H9 (cell line): Measurements from ENCODE around the gene KIAA0930. TPM values are rescaled to one million over a fixed set of nuclear protein-coding genes. Genes with fewer than 3 reads are reported as not detected.

Source experiments
- DNase-seq: peaks from one replicate; pipeline ENCODE4 v3.0.0-alpha.2; 2017
- H2AFZ ChIP-seq: one replicate; pipeline ENCODE4 v1.6.1; 2013; ENCODE audit warnings: mild to moderate bottlenecking, low read length, control low read depth, moderate library complexity
- H2AK5ac ChIP-seq: 2 replicates; pipeline ENCODE4 v1.6.1; 2013; ENCODE audit warnings: low read length, control low read depth, mixed read lengths; ENCODE audit not compliant: insufficient read length
- H2BK120ac ChIP-seq: one replicate; pipeline ENCODE4 v1.6.1; 2013; ENCODE audit warnings: low read depth, mild to moderate bottlenecking, low read length, control low read depth, inconsistent platforms; ENCODE audit not compliant: poor library complexity, severe bottlenecking
- H2BK12ac ChIP-seq: 2 replicates; pipeline ENCODE4 v1.6.1; 2013; ENCODE audit warnings: low read length, control low read depth, mixed read lengths, low read depth; ENCODE audit not compliant: insufficient read length
- H2BK15ac ChIP-seq: 2 replicates; pipeline ENCODE4 v1.6.1; 2013; ENCODE audit warnings: low read depth, low read length, control low read depth
- H2BK20ac ChIP-seq: one replicate; pipeline ENCODE4 v1.6.1; 2013; ENCODE audit warnings: low read depth, mild to moderate bottlenecking, low read length, control low read depth, inconsistent platforms; ENCODE audit not compliant: poor library complexity, severe bottlenecking
- H2BK5ac ChIP-seq: 2 replicates; pipeline ENCODE4 v1.6.1; 2013; ENCODE audit warnings: low read length, control low read depth, mixed read lengths; ENCODE audit not compliant: insufficient read length
- H3K14ac ChIP-seq: 2 replicates; pipeline ENCODE4 v1.6.1; 2013; ENCODE audit warnings: low read length, control low read depth; ENCODE audit not compliant: insufficient read depth
- H3K18ac ChIP-seq: 2 replicates; pipeline ENCODE4 v1.6.1; 2013; ENCODE audit warnings: low read depth, mild to moderate bottlenecking, mixed read lengths, low read length, control low read depth; ENCODE audit not compliant: insufficient read length
- H3K23ac ChIP-seq: 2 replicates; pipeline ENCODE4 v1.6.1; 2013; ENCODE audit warnings: low read length, control low read depth, mixed read lengths, low read depth; ENCODE audit not compliant: insufficient read length
- H3K23me2 ChIP-seq: 2 replicates; pipeline ENCODE4 v1.6.1; 2013; ENCODE audit warnings: low read depth, mild to moderate bottlenecking, mixed read lengths, low read length, control low read depth; ENCODE audit not compliant: insufficient read length, poor library complexity, severe bottlenecking
- H3K27ac ChIP-seq: 2 replicates; pipeline ENCODE4 v1.5.1; 2013; ENCODE audit warnings: low read length, control low read depth, mixed read lengths, low read depth; ENCODE audit not compliant: insufficient read length
- H3K27me3 ChIP-seq: 2 replicates; pipeline ENCODE4 v1.6.1; 2013; ENCODE audit warnings: low read length, control low read depth, inconsistent platforms; ENCODE audit not compliant: insufficient read depth
- H3K4ac ChIP-seq: 2 replicates; pipeline ENCODE4 v1.6.1; 2013; ENCODE audit warnings: low read depth, mild to moderate bottlenecking, control low read depth, inconsistent platforms, low read length, moderate library complexity
- H3K4me1 ChIP-seq: 2 replicates; pipeline ENCODE4 v1.6.1; 2013; ENCODE audit warnings: low read length, control low read depth, inconsistent platforms; ENCODE audit not compliant: insufficient read depth
- H3K4me2 ChIP-seq: 2 replicates; pipeline ENCODE4 v1.6.1; 2013; ENCODE audit warnings: low read length, control low read depth, mixed read lengths; ENCODE audit not compliant: insufficient read length, insufficient read depth
- H3K56ac ChIP-seq: 2 replicates; pipeline ENCODE4 v1.6.1; 2013; ENCODE audit warnings: low read depth, mild to moderate bottlenecking, mixed read lengths, low read length, control low read depth; ENCODE audit not compliant: insufficient read length
- H3K79me1 ChIP-seq: 2 replicates; pipeline ENCODE4 v1.6.1; 2013; ENCODE audit warnings: low read depth, mild to moderate bottlenecking, moderate library complexity, low read length, control low read depth, inconsistent platforms; ENCODE audit not compliant: insufficient read depth, poor library complexity, severe bottlenecking
- H3K79me2 ChIP-seq: 2 replicates; pipeline ENCODE4 v1.6.1; 2013; ENCODE audit warnings: low read length, control low read depth, inconsistent platforms; ENCODE audit not compliant: insufficient read depth
- H3K9ac ChIP-seq: 2 replicates; pipeline ENCODE4 v1.6.1; 2013; ENCODE audit warnings: low read length, control low read depth, mixed read lengths; ENCODE audit not compliant: insufficient read length; ENCODE audit errors: extremely low read depth
- H3K9me3 ChIP-seq: one replicate; pipeline ENCODE4 v1.6.1; 2013; ENCODE audit warnings: low read depth, low read length, inconsistent platforms; ENCODE audit not compliant: control insufficient read depth
- H3T11ph ChIP-seq: one replicate; pipeline ENCODE4 v1.6.1; 2013; ENCODE audit warnings: mild to moderate bottlenecking, low read length, control low read depth, inconsistent platforms
- H4K20me1 ChIP-seq: one replicate; pipeline ENCODE4 v1.6.1; 2013; ENCODE audit not compliant: control insufficient read depth, insufficient read length, insufficient read depth
- H4K5ac ChIP-seq: 2 replicates; pipeline ENCODE4 v1.6.1; 2013; ENCODE audit warnings: low read depth, mild to moderate bottlenecking, mixed read lengths, low read length, control low read depth; ENCODE audit not compliant: insufficient read length
- H4K8ac ChIP-seq: replicated peaks from 2 replicates; pipeline ENCODE4 v1.6.1; 2013; ENCODE audit warnings: low read length, control low read depth, mixed read lengths, low read depth; ENCODE audit not compliant: insufficient read length
- H4K91ac ChIP-seq: 2 replicates; pipeline ENCODE4 v1.6.1; 2013; ENCODE audit warnings: low read depth, mild to moderate bottlenecking, moderate library complexity, mixed read lengths, low read length, control low read depth; ENCODE audit not compliant: insufficient read length
- H3K27ac Mint-ChIP-seq, 3 experiments: 2 replicates in 2 of 3; 3 replicates in 1 of 3; pipeline ENCODE4 v1.8.0; 2020 to 2021; ENCODE audit warnings: mixed read lengths in 3 of 3, mild to moderate bottlenecking in 1 of 3, moderate library complexity in 1 of 3
- H3K27me3 Mint-ChIP-seq: 2 replicates; pipeline ENCODE4 v1.8.0; 2021; ENCODE audit warnings: low read depth, mild to moderate bottlenecking, moderate library complexity, mixed read lengths
- H3K36me3 Mint-ChIP-seq, 3 experiments: 2 replicates in 2 of 3; 3 replicates in 1 of 3; pipeline ENCODE4 v1.8.0; 2020 to 2021; ENCODE audit warnings: low read depth in 3 of 3, mixed read lengths in 3 of 3; ENCODE audit not compliant: insufficient read depth in 1 of 3
- H3K4me1 Mint-ChIP-seq, 2 experiments: 2 replicates each; pipeline ENCODE4 v1.8.0; 2020; ENCODE audit warnings: mixed read lengths in 2 of 2
- H3K4me3 Mint-ChIP-seq, 2 experiments: 2 replicates in 1 of 2; 3 replicates in 1 of 2; pipeline ENCODE4 v1.8.0; 2020 to 2021; ENCODE audit warnings: mild to moderate bottlenecking in 2 of 2, mixed read lengths in 2 of 2, moderate library complexity in 1 of 2
- H3K9me3 Mint-ChIP-seq, 2 experiments: 2 replicates in 1 of 2; 3 replicates in 1 of 2; pipeline ENCODE4 v1.8.0; 2020; ENCODE audit warnings: mild to moderate bottlenecking in 2 of 2, mixed read lengths in 2 of 2, moderate library complexity in 1 of 2
- WGBS: extraction: QIAGEN DNeasy Blood & Tissue Kit; methylation state at CpG from one replicate; pipeline ENCODE4 v1.1.7; 2013; ENCODE audit warnings: missing lambda C conversion rate, low lambda C conversion rate, mixed read lengths; ENCODE audit not compliant: insufficient read length; ENCODE audit errors: extremely low coverage; 5-methylcytosine and 5-hydroxymethylcytosine counted together
- total RNA-seq: library from RNA; stranded (reverse); gene quantifications from 2 replicates; pipeline ENCODE4 v1.2.1, GENCODE V29; 2021
- TF ChIP-seq, protein P1 (sequence below): fragments of 200-600 bp; sonication (generic); conservative IDR thresholded peaks from 3 replicates; pipeline ENCODE4 v1.8.0; 2021; ENCODE audit warnings: antibody characterized with exemption, mild to moderate bottlenecking

KIAA0930 gene
- total RNA-seq, 1 experiment from 2014 or later = 46.2 TPM

DNA sequence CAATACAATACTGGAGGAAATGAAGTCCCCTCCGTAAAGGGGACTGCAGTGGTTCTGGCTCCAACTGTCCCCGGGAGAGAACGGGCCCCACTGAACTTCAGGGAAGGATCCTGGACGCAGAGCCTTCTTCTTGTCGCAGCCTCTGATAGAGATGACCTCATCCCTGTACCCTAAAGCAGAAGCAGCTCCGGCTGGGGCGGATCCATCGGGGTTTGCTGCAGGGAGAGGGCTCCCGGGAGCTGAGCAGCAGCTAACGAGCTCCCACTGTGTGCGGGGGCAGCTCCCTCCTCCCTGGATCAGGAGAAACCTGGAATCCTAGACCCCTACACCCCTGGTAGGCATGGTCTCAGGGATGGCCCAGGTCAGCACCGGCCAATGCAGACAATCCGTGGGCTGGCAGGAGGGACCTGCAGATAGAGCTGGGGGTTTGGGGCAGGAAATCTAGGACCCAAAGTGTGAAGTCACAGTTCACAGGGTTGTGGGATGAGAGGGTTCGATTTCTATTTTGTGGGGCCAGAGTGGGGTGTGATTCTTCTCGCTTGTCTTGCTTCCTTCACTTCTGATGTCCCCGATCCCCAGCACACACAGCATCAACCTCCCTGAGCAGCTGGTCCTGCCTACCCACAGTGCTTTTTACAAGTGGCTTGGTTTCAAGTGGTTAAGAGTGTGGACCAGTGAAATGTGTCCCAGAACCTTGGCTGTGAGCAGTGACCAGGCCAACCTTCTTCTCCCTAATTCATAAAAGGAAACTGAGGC is 12.9 kb downstream of the KIAA0930 start:
- Mint-ChIP-seq H3K27me3 (peaks cover 2% of the 10 kb centered on the region), H3K4me3 (no peak overlapping the region; a peak in 1 of 5 replicates), H3K36me3 (no peaks in the 10 kb centered on the region; a peak in 2 of 7 replicates), H3K4me1 (peaks cover 36 to 50% of the 10 kb centered on the region in 2 experiments), H3K27ac (no peak overlapping the region; a peak in 1 of 7 replicates), H3K9me3 (no peaks in the 10 kb centered on the region)
- Histone ChIP-seq H4K8ac (no peak overlapping the region), H2BK20ac (no peak overlapping the region), H2AFZ (no peak overlapping the region), H3K4me2 (no peak overlapping the region), H3K79me2 (no peaks in the 10 kb centered on the region; the same call in 1 of the 2 replicates), H4K20me1 (no peaks in the 10 kb centered on the region), H4K5ac (no peak overlapping the region), H2BK12ac (no peak overlapping the region), H3K9me3 (no peaks in the 10 kb centered on the region), H3T11ph (no peak overlapping the region), H3K79me1 (no peaks in the 10 kb centered on the region), H2BK120ac (no peak overlapping the region), H2BK5ac (no peak overlapping the region), H3K27me3 (no peaks in the 10 kb centered on the region), H3K14ac (peak overlapping the region; percentile 54), H3K18ac (no peak overlapping the region), H3K23ac (no peak overlapping the region), H3K27ac (no peak overlapping the region), H3K56ac (no peak overlapping the region), H2BK15ac (peak overlapping the region; percentile 83; the same call in 1 of the 2 replicates), H3K4ac (no peak overlapping the region), H3K4me1 (no peaks in the 10 kb centered on the region), H4K91ac (no peak overlapping the region), H3K9ac (no peak overlapping the region), H3K23me2 (no peaks in the 10 kb centered on the region), H2AK5ac (no peak overlapping the region)
- no CpG with 5 or more reads among the region's 16 CpGs for WGBS
- peak; percentile 28 for DNase-seq
- TF ChIP-seq, protein P1, sequence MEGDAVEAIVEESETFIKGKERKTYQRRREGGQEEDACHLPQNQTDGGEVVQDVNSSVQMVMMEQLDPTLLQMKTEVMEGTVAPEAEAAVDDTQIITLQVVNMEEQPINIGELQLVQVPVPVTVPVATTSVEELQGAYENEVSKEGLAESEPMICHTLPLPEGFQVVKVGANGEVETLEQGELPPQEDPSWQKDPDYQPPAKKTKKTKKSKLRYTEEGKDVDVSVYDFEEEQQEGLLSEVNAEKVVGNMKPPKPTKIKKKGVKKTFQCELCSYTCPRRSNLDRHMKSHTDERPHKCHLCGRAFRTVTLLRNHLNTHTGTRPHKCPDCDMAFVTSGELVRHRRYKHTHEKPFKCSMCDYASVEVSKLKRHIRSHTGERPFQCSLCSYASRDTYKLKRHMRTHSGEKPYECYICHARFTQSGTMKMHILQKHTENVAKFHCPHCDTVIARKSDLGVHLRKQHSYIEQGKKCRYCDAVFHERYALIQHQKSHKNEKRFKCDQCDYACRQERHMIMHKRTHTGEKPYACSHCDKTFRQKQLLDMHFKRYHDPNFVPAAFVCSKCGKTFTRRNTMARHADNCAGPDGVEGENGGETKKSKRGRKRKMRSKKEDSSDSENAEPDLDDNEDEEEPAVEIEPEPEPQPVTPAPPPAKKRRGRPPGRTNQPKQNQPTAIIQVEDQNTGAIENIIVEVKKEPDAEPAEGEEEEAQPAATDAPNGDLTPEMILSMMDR = no peak
